NCI-H2081 treated with DMSO at 0.1 percent for 48 hours (cell line): ENCODE results near the gene IFNL2.
"Not testable (repeated sequence)": the region's sequence is repeated elsewhere in the genome, so short reads cannot be mapped to it uniquely, and the experiment has no call there.

ENCODE experiments used
- DNase-seq: peaks from one replicate; lab custom pipeline; 2025; lab: John Stamatoyannopoulos, UW

The IFNL2 gene

GRCh38 chr19:39297931-39298634, 29.9 kb downstream of the IFNL2 start:
- no peak for DNase-seq

- no peak for DNase-seq
These were observed 31.2 kb downstream of the IFNL2 start for GRCh38 chr19:39299404-39299803.

GRCh38 chr19:39299832-39300231, 31.6 kb downstream of the IFNL2 start:
- no peak for DNase-seq

GRCh38 chr19:39301021-39301420, 32.8 kb downstream of the IFNL2 start:
- DNase-seq, result no peak

GRCh38 chr19:39301562-39301961, 33.4 kb downstream of the IFNL2 start:
- no peak for DNase-seq

- no peak for DNase-seq
These were observed 35.4 kb downstream of the IFNL2 start for GRCh38 chr19:39303373-39304184.

- no peak for DNase-seq
These were observed 36.0 kb downstream of the IFNL2 start for GRCh38 chr19:39304185-39304513.

GRCh38 chr19:39304701-39305571, 36.7 kb downstream of the IFNL2 start:
- DNase-seq, result no peak

- no peak for DNase-seq
These were observed 37.9 kb downstream of the IFNL2 start for GRCh38 chr19:39306075-39306474.

GRCh38 chr19:39307046-39307821, 39.0 kb downstream of the IFNL2 start:
- no peak for DNase-seq

- no peak for DNase-seq
These were observed 39.8 kb downstream of the IFNL2 start for GRCh38 chr19:39307822-39308530.

- no peak for DNase-seq
These were observed 40.5 kb downstream of the IFNL2 start for GRCh38 chr19:39308531-39309304.

- not testable (repeated sequence) for DNase-seq
These were observed 41.1 kb downstream of the IFNL2 start for GRCh38 chr19:39309305-39309670.

- no peak for DNase-seq
These were observed 42.5 kb downstream of the IFNL2 start for GRCh38 chr19:39310558-39311311.

- DNase-seq, result no peak
These were observed 46.0 kb downstream of the IFNL2 start for GRCh38 chr19:39314016-39314728.

- DNase-seq, result no peak
These were observed 47.7 kb downstream of the IFNL2 start for GRCh38 chr19:39315933-39316332.

- DNase-seq, result no peak
These were observed 48.6 kb downstream of the IFNL2 start for GRCh38 chr19:39316627-39317321.

GRCh38 chr19:39317476-39317875, 49.3 kb downstream of the IFNL2 start:
- DNase-seq, result no peak
